HG03521 (cell line): ENCODE measurements around the gene FSTL4.

Experiments used
- ATAC-seq: cut with Tn5 transposase; IDR thresholded peaks from one replicate; pipeline ENCODE4 v1.9.1; 2021; ENCODE audit warnings: mild to moderate bottlenecking, moderate library complexity; ENCODE audit not compliant: unreplicated experiment

The FSTL4 gene

GRCh38 chr5:133155326-133155969 is 456.9 kb downstream of the FSTL4 start:
- ATAC-seq, result no peak

- no peak for ATAC-seq
These were observed 457.9 kb downstream of the FSTL4 start for GRCh38 chr5:133154274-133155075.

GRCh38 chr5:133150909-133151544 is 461.3 kb downstream of the FSTL4 start:
- ATAC-seq, result no peak

- no peak for ATAC-seq
These were observed 463.0 kb downstream of the FSTL4 start for GRCh38 chr5:133149345-133149744.

- no peak for ATAC-seq
These were observed 464.4 kb downstream of the FSTL4 start for GRCh38 chr5:133147815-133148567.

GRCh38 chr5:133147411-133147810 is 464.9 kb downstream of the FSTL4 start:
- no peak for ATAC-seq
